IMR-90 (cell line): ENCODE measurements around the gene UBE2E2. TPM values are rescaled to one million over a fixed set of nuclear protein-coding genes. Genes with fewer than 3 reads are reported as not detected.

Experiments used
- ATAC-seq: fragments of 200-7000 bp; cut with Tn5 transposase; 2 replicates; pipeline ENCODE4 v1.9.1; 2020; ENCODE audit warnings: low read depth, mild to moderate bottlenecking, moderate library complexity
- BruUV-seq: library from RNA; stranded (reverse); fragments of 400-500 nt; replicated peaks from 2 replicates; lab custom pipeline; 2021; lab: Mats Ljungman, UMichigan
- CTCF ChIA-PET: fragments of 300-600 bp; formaldehyde crosslinking; extraction: SDS; loops from one replicate; lab custom pipeline; 2021; ENCODE audit warnings: antibody characterized with exemption; lab: Yijun Ruan, JAX
- POLR2A ChIA-PET: fragments of 300-600 bp; sonication (Branson Sonifier 250); formaldehyde crosslinking; loops from one replicate; lab custom pipeline; 2022; ENCODE audit warnings: antibody characterized with exemption; ENCODE audit not compliant: unreplicated experiment; lab: Charles Lee
- DNase-seq: peaks from one replicate; pipeline ENCODE4 v3.0.0; 2013
- H2AFZ ChIP-seq: replicated peaks from 2 replicates; pipeline ENCODE3; 2013; ENCODE audit warnings: low read length, mild to moderate bottlenecking; ENCODE audit not compliant: poor library complexity
- H2AK5ac ChIP-seq: 2 replicates; pipeline ENCODE4 v1.6.1; 2013; ENCODE audit warnings: low read depth, low read length, inconsistent platforms
- H2AK9ac ChIP-seq: replicated peaks from 2 replicates; pipeline ENCODE3; 2013; ENCODE audit warnings: mild to moderate bottlenecking, low read depth, low read length, moderate library complexity; ENCODE audit not compliant: poor library complexity
- H2BK120ac ChIP-seq: 2 replicates; pipeline ENCODE4 v1.6.1; 2013; ENCODE audit warnings: low read depth, low read length, inconsistent platforms
- H2BK15ac ChIP-seq: 3 replicates; pipeline ENCODE4 v1.6.1; 2013; ENCODE audit warnings: low read depth, low read length, inconsistent platforms
- H2BK20ac ChIP-seq: 2 replicates; pipeline ENCODE4 v1.6.1; 2013; ENCODE audit warnings: low read depth, mild to moderate bottlenecking, inconsistent platforms, low read length, moderate library complexity
- H2BK5ac ChIP-seq: 2 replicates; pipeline ENCODE4 v1.6.1; 2013; ENCODE audit warnings: mild to moderate bottlenecking, low read depth, low read length, inconsistent platforms; ENCODE audit not compliant: poor library complexity, severe bottlenecking
- H3K14ac ChIP-seq: replicated peaks from 2 replicates; pipeline ENCODE4 v1.6.1; 2013; ENCODE audit warnings: low read depth, low read length, inconsistent platforms
- H3K18ac ChIP-seq: 2 replicates; pipeline ENCODE4 v1.6.1; 2013; ENCODE audit warnings: low read depth, low read length, control low read depth
- H3K23ac ChIP-seq: 2 replicates; pipeline ENCODE4 v1.6.1; 2013; ENCODE audit warnings: low read depth, low read length, inconsistent platforms
- H3K27ac ChIP-seq: 2 replicates; pipeline ENCODE4 v1.5.1; 2013; ENCODE audit warnings: mild to moderate bottlenecking, control low read depth, low read length; ENCODE audit not compliant: insufficient read depth
- H3K27me3 ChIP-seq: 2 replicates; pipeline ENCODE4 v1.6.1; 2013; ENCODE audit warnings: low read length; ENCODE audit not compliant: control insufficient read depth, insufficient read depth
- H3K36me3 ChIP-seq: 2 replicates; pipeline ENCODE4 v1.6.1; 2013; ENCODE audit warnings: low read length, mixed read lengths; ENCODE audit not compliant: control insufficient read depth, insufficient read depth
- H3K4ac ChIP-seq: 2 replicates; pipeline ENCODE4 v1.6.1; 2013; ENCODE audit warnings: low read depth, low read length, inconsistent platforms
- H3K4me1 ChIP-seq: 2 replicates; pipeline ENCODE4 v1.6.1; 2013; ENCODE audit warnings: low read length, mixed read lengths; ENCODE audit not compliant: control insufficient read depth, insufficient read depth
- H3K4me2 ChIP-seq: 2 replicates; pipeline ENCODE4 v1.6.1; 2013; ENCODE audit warnings: low read depth, mild to moderate bottlenecking, control low read depth, low read length, moderate library complexity
- H3K4me3 ChIP-seq: 2 replicates; pipeline ENCODE4 v1.5.1; 2013; ENCODE audit warnings: low read depth, mild to moderate bottlenecking, control low read depth, low read length, moderate library complexity; ENCODE audit not compliant: insufficient read depth
- H3K56ac ChIP-seq: 2 replicates; pipeline ENCODE4 v1.6.1; 2013; ENCODE audit warnings: low read length, inconsistent platforms; ENCODE audit not compliant: insufficient read depth; ENCODE audit errors: extremely low read depth
- H3K79me1 ChIP-seq, 2 experiments: 2 replicates each; pipeline ENCODE4 v1.6.1; 2013; ENCODE audit warnings: low read length in 2 of 2, inconsistent platforms in 1 of 2, low read depth in 1 of 2
- H3K9ac ChIP-seq: 2 replicates; pipeline ENCODE4 v1.6.1; 2013; ENCODE audit warnings: low read depth, low read length, control low read depth
- H3K9me1 ChIP-seq: 2 replicates; pipeline ENCODE4 v1.6.1; 2013; ENCODE audit warnings: low read length, inconsistent platforms; ENCODE audit not compliant: insufficient read depth
- H3K9me3 ChIP-seq: 2 replicates; pipeline ENCODE4 v1.6.1; 2013; ENCODE audit warnings: low read length; ENCODE audit not compliant: control insufficient read depth, insufficient read depth
- H4K20me1 ChIP-seq: 2 replicates; pipeline ENCODE4 v1.6.1; 2013; ENCODE audit warnings: low read length, inconsistent platforms; ENCODE audit not compliant: insufficient read depth
- H4K5ac ChIP-seq: 2 replicates; pipeline ENCODE4 v1.6.1; 2013; ENCODE audit warnings: mild to moderate bottlenecking, low read depth, low read length, control low read depth
- H4K8ac ChIP-seq, 2 experiments: 2 replicates each; pipeline ENCODE4 v1.6.1; 2013; ENCODE audit warnings: low read depth in 2 of 2, low read length in 2 of 2, control low read depth in 1 of 2, inconsistent platforms in 1 of 2
- H4K91ac ChIP-seq: 2 replicates; pipeline ENCODE4 v1.6.1; 2013; ENCODE audit warnings: low read depth, low read length, inconsistent platforms; ENCODE audit not compliant: insufficient read depth
- BHLHE40 ChIP-seq: fragments of 150-350 bp; IDR thresholded peaks from 2 replicates; pipeline ENCODE4 v1.6.1; 2016; ENCODE audit warnings: mild to moderate bottlenecking, low read depth, low read length
- CEBPB ChIP-seq: IDR thresholded peaks from 2 replicates; pipeline ENCODE4 v1.6.1; 2012; ENCODE audit warnings: low read depth, low read length, improper control_type of control experiment
- CHD1 ChIP-seq: IDR thresholded peaks from 2 replicates; pipeline ENCODE4 v1.6.1; 2012; ENCODE audit warnings: low read depth, low read length, improper control_type of control experiment
- FOS ChIP-seq: fragments of 150-350 bp; IDR thresholded peaks from 2 replicates; pipeline ENCODE4 v1.6.1; 2016; ENCODE audit warnings: low read depth, low read length
- MAFK ChIP-seq: IDR thresholded peaks from 2 replicates; pipeline ENCODE4 v1.6.1; 2012; ENCODE audit warnings: low read depth, low read length, improper control_type of control experiment
- MAZ ChIP-seq: IDR thresholded peaks from 2 replicates; pipeline ENCODE4 v1.6.1; 2012; ENCODE audit warnings: low read depth, mild to moderate bottlenecking, low read length, improper control_type of control experiment, moderate library complexity, borderline replicate concordance
- MXI1 ChIP-seq: IDR thresholded peaks from 2 replicates; pipeline ENCODE4 v1.6.1; 2012; ENCODE audit warnings: low read depth, mild to moderate bottlenecking, low read length, moderate library complexity, borderline replicate concordance
- NFE2L2 ChIP-seq: fragments of 150-350 bp; IDR thresholded peaks from 2 replicates; pipeline ENCODE4 v1.6.1; 2016; ENCODE audit warnings: low read depth, mild to moderate bottlenecking, low read length
- POLR2A ChIP-seq: IDR thresholded peaks from 2 replicates; pipeline ENCODE4 v1.6.1; 2012; ENCODE audit warnings: mild to moderate bottlenecking, low read depth, low read length
- RAD21 ChIP-seq: IDR thresholded peaks from 2 replicates; pipeline ENCODE4 v1.6.1; 2012; ENCODE audit warnings: low read length, improper control_type of control experiment
- RCOR1 ChIP-seq: IDR thresholded peaks from 2 replicates; pipeline ENCODE4 v1.6.1; 2012; ENCODE audit warnings: mild to moderate bottlenecking, low read length, improper control_type of control experiment; ENCODE audit not compliant: insufficient replicate concordance
- RFX5 ChIP-seq: IDR thresholded peaks from 2 replicates; pipeline ENCODE4 v1.8.0; 2012; ENCODE audit warnings: low read depth, mild to moderate bottlenecking, low read length, moderate library complexity
- SMC3 ChIP-seq: fragments of 150-350 bp; IDR thresholded peaks from 2 replicates; pipeline ENCODE4 v1.6.1; 2016; ENCODE audit warnings: low read depth, mild to moderate bottlenecking, antibody characterized with exemption, low read length, moderate library complexity
- WGBS, 2 experiments: methylation state at CpG; one replicate each; pipeline versions ENCODE4 v1.1.5 to v1.1.7; 2013; ENCODE audit warnings: missing lambda C conversion rate in 2 of 2; ENCODE audit not compliant: insufficient read length in 1 of 2; ENCODE audit errors: extremely low coverage in 2 of 2; 5-methylcytosine and 5-hydroxymethylcytosine counted together
- dilution Hi-C: fragments of 300-500 bp; cut with HindIII; formaldehyde crosslinking; loops from one replicate; pipeline ENCODE4 v1.14.3; 2018; ENCODE audit warnings: low sequenced_read_pairs; ENCODE audit not compliant: unreplicated experiment
- in situ Hi-C: fragments of 300-500 bp; cut with MboI; formaldehyde crosslinking; loops from 3 replicates; pipeline ENCODE4 v1.14.3; 2019; ENCODE audit warnings: low sequenced_read_pairs, inconsistent platforms, mixed read lengths
- intact Hi-C: fragments of 100-400 bp; cut with micrococcal nuclease; formaldehyde crosslinking; loops from 2 replicates; pipeline ENCODE4 v1.10.0; 2022
- polyA plus RNA-seq, 3 experiments: library from polyadenylated mRNA; depleted of rRNA; stranded (reverse); fragments of >200 nt; gene quantifications; 2 replicates each; pipeline ENCODE4 v1.2.3, GENCODE V29; 2012; ENCODE audit warnings: low replicate concordance in 1 of 3
- total RNA-seq: library from RNA; depleted of rRNA; stranded (reverse); fragments of >200 nt; gene quantifications from 2 replicates; pipeline ENCODE4 v1.2.3, GENCODE V29; 2012
- TF ChIP-seq, protein P1 (sequence below): fragments of 150-350 bp; IDR thresholded peaks from 2 replicates; pipeline ENCODE4 v1.6.1; 2017; ENCODE audit warnings: mild to moderate bottlenecking, antibody characterized with exemption, low read length, low read depth
- TF ChIP-seq, protein P2 (sequence below): fragments of 150-350 bp; IDR thresholded peaks from 2 replicates; pipeline ENCODE4 v1.6.1; 2016; ENCODE audit warnings: low read depth, mild to moderate bottlenecking, low read length, moderate library complexity, borderline replicate concordance
- TF ChIP-seq, protein P3 (sequence below): conservative IDR thresholded peaks from 2 replicates; pipeline ENCODE4 v1.5.1; 2012; ENCODE audit warnings: mild to moderate bottlenecking, low read depth, low read length, improper control_type of control experiment

UBE2E2 gene
- total and polyA plus RNA-seq, 2 of the 4 experiments (the other 2 are of a cell fraction): 18.6 to 32.7 TPM

DNA sequence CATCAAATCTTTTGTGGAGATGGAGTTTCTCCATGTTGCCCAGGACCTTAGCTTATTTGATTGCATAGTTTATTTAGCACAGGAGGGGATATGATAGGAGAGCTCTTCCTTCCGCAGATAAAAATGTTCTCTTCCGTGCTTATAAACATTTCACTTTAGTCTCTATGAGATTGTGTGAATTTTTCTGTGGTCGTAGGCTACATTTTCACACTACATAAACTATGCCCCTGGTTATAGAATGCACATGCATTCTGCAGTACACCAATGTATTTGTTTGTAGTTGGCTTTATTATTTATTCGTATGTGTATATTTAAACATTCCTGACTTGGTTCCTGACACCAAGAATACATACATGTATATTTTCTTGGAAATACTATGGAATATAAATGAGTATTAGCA, 139.2 kb downstream of the UBE2E2 start:
- Histone ChIP-seq H3K4me1 (no peaks in the 10 kb centered on the region), H3K4ac (no peak overlapping the region), H3K18ac (no peak overlapping the region), H3K9me1 (no peaks in the 10 kb centered on the region; the same call in 1 of the 2 replicates), H2AK5ac (no peak overlapping the region), H3K79me1 (peaks cover 0 to 7% of the 10 kb centered on the region in 2 experiments; a peak in 1 of 4 replicates), H2AK9ac (no peak overlapping the region), H2AFZ (no peak overlapping the region), H2BK120ac (no peak overlapping the region), H3K36me3 (no peaks in the 10 kb centered on the region), H3K56ac (no peak overlapping the region), H3K14ac (no peak overlapping the region), H3K27ac (no peak overlapping the region), H3K4me3 (no peak overlapping the region), H2BK5ac (no peak overlapping the region), H3K23ac (no peak overlapping the region), H2BK20ac (no peak overlapping the region), H3K9ac (no peak overlapping the region), H4K8ac (no peak overlapping the region), H3K27me3 (no peaks in the 10 kb centered on the region), H4K91ac (no peak overlapping the region), H4K5ac (no peak overlapping the region), H3K4me2 (no peak overlapping the region), H2BK15ac (no peak overlapping the region), H4K20me1 (no peaks in the 10 kb centered on the region), H3K9me3 (no peaks in the 10 kb centered on the region)
- dilution Hi-C loops: no loop called here
- ATAC-seq (no peak), DNase-seq (no peak)
- TF ChIP-seq MAZ: no peak
- TF ChIP-seq RFX5: no peak
- TF ChIP-seq, protein P1, sequence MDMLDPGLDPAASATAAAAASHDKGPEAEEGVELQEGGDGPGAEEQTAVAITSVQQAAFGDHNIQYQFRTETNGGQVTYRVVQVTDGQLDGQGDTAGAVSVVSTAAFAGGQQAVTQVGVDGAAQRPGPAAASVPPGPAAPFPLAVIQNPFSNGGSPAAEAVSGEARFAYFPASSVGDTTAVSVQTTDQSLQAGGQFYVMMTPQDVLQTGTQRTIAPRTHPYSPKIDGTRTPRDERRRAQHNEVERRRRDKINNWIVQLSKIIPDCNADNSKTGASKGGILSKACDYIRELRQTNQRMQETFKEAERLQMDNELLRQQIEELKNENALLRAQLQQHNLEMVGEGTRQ: no peak
- no peak for TF ChIP-seq BHLHE40
- TF ChIP-seq, protein P2, sequence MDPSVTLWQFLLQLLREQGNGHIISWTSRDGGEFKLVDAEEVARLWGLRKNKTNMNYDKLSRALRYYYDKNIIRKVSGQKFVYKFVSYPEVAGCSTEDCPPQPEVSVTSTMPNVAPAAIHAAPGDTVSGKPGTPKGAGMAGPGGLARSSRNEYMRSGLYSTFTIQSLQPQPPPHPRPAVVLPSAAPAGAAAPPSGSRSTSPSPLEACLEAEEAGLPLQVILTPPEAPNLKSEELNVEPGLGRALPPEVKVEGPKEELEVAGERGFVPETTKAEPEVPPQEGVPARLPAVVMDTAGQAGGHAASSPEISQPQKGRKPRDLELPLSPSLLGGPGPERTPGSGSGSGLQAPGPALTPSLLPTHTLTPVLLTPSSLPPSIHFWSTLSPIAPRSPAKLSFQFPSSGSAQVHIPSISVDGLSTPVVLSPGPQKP: no peak
- TF ChIP-seq, protein P3, sequence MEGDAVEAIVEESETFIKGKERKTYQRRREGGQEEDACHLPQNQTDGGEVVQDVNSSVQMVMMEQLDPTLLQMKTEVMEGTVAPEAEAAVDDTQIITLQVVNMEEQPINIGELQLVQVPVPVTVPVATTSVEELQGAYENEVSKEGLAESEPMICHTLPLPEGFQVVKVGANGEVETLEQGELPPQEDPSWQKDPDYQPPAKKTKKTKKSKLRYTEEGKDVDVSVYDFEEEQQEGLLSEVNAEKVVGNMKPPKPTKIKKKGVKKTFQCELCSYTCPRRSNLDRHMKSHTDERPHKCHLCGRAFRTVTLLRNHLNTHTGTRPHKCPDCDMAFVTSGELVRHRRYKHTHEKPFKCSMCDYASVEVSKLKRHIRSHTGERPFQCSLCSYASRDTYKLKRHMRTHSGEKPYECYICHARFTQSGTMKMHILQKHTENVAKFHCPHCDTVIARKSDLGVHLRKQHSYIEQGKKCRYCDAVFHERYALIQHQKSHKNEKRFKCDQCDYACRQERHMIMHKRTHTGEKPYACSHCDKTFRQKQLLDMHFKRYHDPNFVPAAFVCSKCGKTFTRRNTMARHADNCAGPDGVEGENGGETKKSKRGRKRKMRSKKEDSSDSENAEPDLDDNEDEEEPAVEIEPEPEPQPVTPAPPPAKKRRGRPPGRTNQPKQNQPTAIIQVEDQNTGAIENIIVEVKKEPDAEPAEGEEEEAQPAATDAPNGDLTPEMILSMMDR: no peak
- no peak for TF ChIP-seq RCOR1
- TF ChIP-seq RAD21: no peak
- TF ChIP-seq FOS: no peak
- TF ChIP-seq MXI1: no peak
- no peak for TF ChIP-seq CEBPB
- no peak for TF ChIP-seq NFE2L2
- no peak for TF ChIP-seq CHD1
- TF ChIP-seq MAFK: no peak
- no peak for TF ChIP-seq SMC3
- TF ChIP-seq POLR2A: no peak
- CTCF ChIA-PET: no interaction called here
- POLR2A ChIA-PET: no interaction called here
- no TSS peak for BruUV-seq
- no CpG with 5 or more reads among the region's 4 CpGs for WGBS, 2 experiments
- intact Hi-C loops: no loop called here
- in situ Hi-C loops: no loop called here
